ENCODE results near the gene PGM2. TPM values are rescaled to one million over a fixed set of nuclear protein-coding genes. Genes with fewer than 3 reads are reported as not detected.

The PGM2 gene
- polyA plus RNA-seq, 1 donor (not counting 4 experiments of a cell fraction or from before 2014, with no cell fraction given), result 45.0 TPM

- Histone ChIP-seq H3K4me3 (ENCODE audit: control insufficient read depth in 2 of 3, extremely low read depth in 1 of 3, insufficient read depth in 2 of 3, low read depth in 1 of 3, low read length in 3 of 3) (no peak overlapping the region), H3K9me3 (ENCODE audit: control insufficient read depth, low read depth, low read length) (no peaks in the 10 kb centered on the region), H3K36me3 (ENCODE audit: control insufficient read depth in 2 of 2, extremely low read depth in 1 of 2, insufficient read depth in 2 of 2, low read length in 2 of 2) (no peaks in the 10 kb centered on the region), H3K4me1 (ENCODE audit: control insufficient read depth, extremely low read depth, insufficient read depth, low read length) (no peaks in the 10 kb centered on the region), H3K4me2 (ENCODE audit: control insufficient read depth, extremely low read depth, insufficient read depth, low read depth, low read length) (no peak overlapping the region), H3K79me2 (ENCODE audit: control insufficient read depth, insufficient read depth, low read length) (no peaks in the 10 kb centered on the region), H2AFZ (ENCODE audit: control insufficient read depth, low read length) (no peak overlapping the region), H3K27ac (ENCODE audit: control insufficient read depth, insufficient read depth, low read length) (no peak overlapping the region), H3K9me1 (ENCODE audit: control insufficient read depth, extremely low read depth, insufficient read depth, low read length) (no peaks in the 10 kb centered on the region), H4K20me1 (ENCODE audit: control insufficient read depth, extremely low read depth, insufficient read depth, low read length) (no peaks in the 10 kb centered on the region), H3K27me3 (ENCODE audit: control insufficient read depth, extremely low read depth, insufficient read depth, low read length) (no peaks in the 10 kb centered on the region), H3K9ac (ENCODE audit: control insufficient read depth, extremely low read depth, insufficient read depth, low read length) (no peak overlapping the region)
- dilution Hi-C loops (cut with MboI; ENCODE audit: extremely low pct_ligation_motif_present, low sequenced_read_pairs), result no loop called here
- DNase-seq (ENCODE audit: low read depth, low spot score) (no peak), FAIRE-seq (no peak)
- no peak for TF ChIP-seq EZH2 (IDR thresholded peaks at IDR 0.05; ENCODE audit: low read length)
- TF ChIP-seq CTCF (optimal IDR thresholded peaks at IDR 0.05 in 1 of 3, IDR thresholded peaks at IDR 0.05 in 1 of 3, conservative IDR thresholded peaks at IDR 0.05 in 1 of 3; ENCODE audit: extremely low read depth in 1 of 3, insufficient read depth in 2 of 3, low read length in 3 of 3), result peak in 2 of 3 experiments; percentile 26 to 35
Measured at GRCh38 chr4:37803348-37803973, 23.0 kb upstream of the PGM2 start.

GRCh38 chr4:37805091-37805490 lies 21.4 kb upstream of the PGM2 start:
- no peaks in the 10 kb centered on the region for H3K27me3 ChIP-seq (ENCODE audit: control insufficient read depth, extremely low read depth, insufficient read depth, low read length)
- no peak overlapping the region for H3K9ac ChIP-seq (ENCODE audit: control insufficient read depth, extremely low read depth, insufficient read depth, low read length)
- DNase-seq (ENCODE audit: low read depth, low spot score) (no peak), FAIRE-seq (no peak)
- H3K9me3 ChIP-seq (ENCODE audit: control insufficient read depth, low read depth, low read length), result no peaks in the 10 kb centered on the region
- H4K20me1 ChIP-seq (ENCODE audit: control insufficient read depth, extremely low read depth, insufficient read depth, low read length), result no peaks in the 10 kb centered on the region
- H3K9me1 ChIP-seq (ENCODE audit: control insufficient read depth, extremely low read depth, insufficient read depth, low read length), result no peaks in the 10 kb centered on the region
- no peak overlapping the region for H3K4me3 ChIP-seq (ENCODE audit: control insufficient read depth in 2 of 3, extremely low read depth in 1 of 3, insufficient read depth in 2 of 3, low read depth in 1 of 3, low read length in 3 of 3)
- no peak overlapping the region for H3K4me2 ChIP-seq (ENCODE audit: control insufficient read depth, extremely low read depth, insufficient read depth, low read depth, low read length)
- no peaks in the 10 kb centered on the region for H3K4me1 ChIP-seq (ENCODE audit: control insufficient read depth, extremely low read depth, insufficient read depth, low read length)
- TF ChIP-seq CTCF (optimal IDR thresholded peaks at IDR 0.05 in 1 of 3, IDR thresholded peaks at IDR 0.05 in 1 of 3, conservative IDR thresholded peaks at IDR 0.05 in 1 of 3; ENCODE audit: extremely low read depth in 1 of 3, insufficient read depth in 2 of 3, low read length in 3 of 3) (no peak), EZH2 (IDR thresholded peaks at IDR 0.05; ENCODE audit: low read length) (no peak)
- H3K36me3 ChIP-seq (ENCODE audit: control insufficient read depth in 2 of 2, extremely low read depth in 1 of 2, insufficient read depth in 2 of 2, low read length in 2 of 2), result no peaks in the 10 kb centered on the region
- dilution Hi-C loops (cut with MboI; ENCODE audit: extremely low pct_ligation_motif_present, low sequenced_read_pairs), result no loop called here
- H3K27ac ChIP-seq (ENCODE audit: control insufficient read depth, insufficient read depth, low read length), result no peak overlapping the region
- H3K79me2 ChIP-seq (ENCODE audit: control insufficient read depth, insufficient read depth, low read length), result no peaks in the 10 kb centered on the region
- no peak overlapping the region for H2AFZ ChIP-seq (ENCODE audit: control insufficient read depth, low read length)
